Endothelial cell of umbilical vein (primary cell): ENCODE results near the gene NR1D1.

ENCODE experiments used
- CTCF ChIP-seq, 2 donors: IDR thresholded peaks; 1 replicate in 1 of 2; 2 replicates in 1 of 2; pipeline ENCODE4 v1.5.1; 2011; ENCODE audit warnings: low read length in 2 of 2, mild to moderate bottlenecking in 2 of 2, moderate library complexity in 2 of 2, control low read depth in 1 of 2, inconsistent platforms in 1 of 2, low read depth in 1 of 2; ENCODE audit not compliant: insufficient read depth in 1 of 2; ENCODE audit errors: extremely low read depth in 1 of 2
- EZH2 ChIP-seq: IDR thresholded peaks from 2 replicates; pipeline ENCODE4 v1.6.1; 2012; ENCODE audit warnings: borderline replicate concordance, low read depth, mild to moderate bottlenecking, moderate library complexity, low read length, inconsistent platforms; ENCODE audit not compliant: severe bottlenecking
- MAX ChIP-seq: IDR thresholded peaks from 2 replicates; pipeline ENCODE4 v1.6.1; 2011; ENCODE audit not compliant: insufficient read depth, insufficient read length
- POLR2A ChIP-seq: IDR thresholded peaks from 2 replicates; pipeline ENCODE4 v1.6.1; 2012; ENCODE audit warnings: low read depth, mild to moderate bottlenecking, control low read depth, low read length
- POLR2AphosphoS5 ChIP-seq: IDR thresholded peaks from 2 replicates; pipeline ENCODE4 v1.6.1; 2012; ENCODE audit warnings: low read depth, mild to moderate bottlenecking, control low read depth, low read length, moderate library complexity; ENCODE audit not compliant: insufficient read depth

DNA sequence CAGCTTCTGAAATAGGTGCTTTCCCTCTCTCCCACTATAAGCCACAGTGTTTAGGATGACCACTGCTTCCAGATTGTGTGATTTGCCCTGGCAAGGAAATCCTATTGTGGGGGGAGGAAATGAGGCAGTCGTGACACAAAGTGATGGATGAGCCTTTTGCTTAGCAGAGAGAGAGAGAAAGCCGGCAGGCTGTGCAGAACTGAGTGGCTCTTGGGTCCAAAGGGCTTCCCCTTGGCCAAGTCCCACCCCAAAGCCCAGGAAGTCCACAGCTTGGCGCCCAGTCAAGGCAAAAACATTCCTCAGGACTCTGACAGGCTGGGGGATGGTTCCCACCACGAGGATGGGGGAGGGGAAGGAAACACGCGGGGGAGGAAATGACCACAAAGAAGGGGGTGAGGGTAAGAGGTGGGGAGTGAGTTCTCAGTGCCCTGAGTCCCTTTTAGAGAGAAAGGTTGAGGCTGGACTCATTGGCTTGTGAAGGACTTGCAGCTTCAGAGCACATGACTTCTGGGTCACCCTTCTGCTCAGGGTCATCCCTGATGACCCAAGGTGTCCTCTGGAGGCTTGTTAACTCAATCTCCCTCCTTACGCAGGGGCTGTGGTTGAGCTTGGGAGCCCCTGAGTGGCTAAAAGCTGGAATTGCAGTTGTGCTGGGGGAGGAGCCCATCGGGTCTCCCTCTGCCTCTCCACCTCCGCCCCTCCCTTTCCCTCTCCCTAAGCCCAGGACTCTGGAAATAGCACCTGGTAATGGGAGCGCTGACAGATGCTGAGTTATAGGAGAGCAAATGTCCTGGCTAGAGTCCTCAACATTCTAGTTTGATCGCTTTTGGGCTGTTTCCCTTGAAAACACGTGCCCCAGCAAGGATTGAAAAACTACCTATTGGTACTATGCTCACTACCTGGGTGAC is 11.1 kb upstream of the NR1D1 start:
- no peak for TF ChIP-seq EZH2
- TF ChIP-seq CTCF (IDR thresholded peaks at IDR 0.05; ENCODE audit: extremely low read depth in 1 of 2, insufficient read depth in 1 of 2, low read depth in 1 of 2, low read length in 2 of 2) = peak; percentile 73 to 84
- peak; percentile 75 for TF ChIP-seq MAX
- peak; percentile 25 for TF ChIP-seq POLR2A
- TF ChIP-seq POLR2AphosphoS5 = peak; percentile 85
